Stomach (tissue), 19 donors: ENCODE results near the gene PNMA5. TPM values are rescaled to one million over a fixed set of nuclear protein-coding genes. Genes with fewer than 3 reads are reported as not detected.

Experiments used
- DNase-seq, 2 donors: peaks; one replicate each; pipeline versions ENCODE4 v3.0.0 to v3.0.0-alpha.2; 2013 to 2019
- H3K27ac ChIP-seq, 5 donors: fragments of 200-600 bp in 4 of 5; sonication (generic) in 4 of 5; one replicate each; pipeline ENCODE4 v1.5.1; 2013 to 2019; ENCODE audit warnings: mild to moderate bottlenecking in 1 of 5, moderate library complexity in 1 of 5
- H3K27me3 ChIP-seq, 3 donors: fragments of 200-600 bp; sonication (generic); one replicate each; pipeline ENCODE4 v1.5.1; 2017 to 2019; ENCODE audit warnings: mixed run types in 1 of 3
- H3K36me3 ChIP-seq, 4 donors: fragments of 200-600 bp; sonication (generic); 1 replicate in 3 of 4; 2 replicates in 1 of 4; pipeline ENCODE4 v1.5.1; 2016 to 2019
- H3K4me1 ChIP-seq, 4 donors: fragments of 200-600 bp; sonication (generic); one replicate each; pipeline ENCODE4 v1.5.1; 2016 to 2019
- H3K4me3 ChIP-seq, 4 donors: fragments of 200-600 bp; sonication (generic) in 3 of 4; one replicate each; pipeline ENCODE4 v1.5.1; 2016 to 2019; ENCODE audit warnings: mild to moderate bottlenecking in 1 of 4
- H3K9me3 ChIP-seq, 4 donors: fragments of 200-600 bp; sonication (generic); one replicate each; pipeline ENCODE4 v1.5.1; 2016 to 2019
- EP300 ChIP-seq: sonication (generic); formaldehyde crosslinking; IDR thresholded peaks from one replicate; pipeline ENCODE4 v1.6.1; 2017; ENCODE audit warnings: antibody characterized with exemption
- POLR2A ChIP-seq, 4 donors: fragments of 450-650 bp; IDR thresholded peaks; one replicate each; pipeline ENCODE4 v1.6.1; 2016; ENCODE audit warnings: antibody characterized with exemption in 4 of 4, control low read depth in 2 of 4, mild to moderate bottlenecking in 1 of 4, moderate library complexity in 1 of 4
- POLR2AphosphoS5 ChIP-seq, 3 donors: sonication (generic); formaldehyde crosslinking; IDR thresholded peaks; one replicate each; pipeline ENCODE4 v1.6.1; 2016; ENCODE audit warnings: antibody characterized with exemption in 3 of 3
- WGBS, 5 donors: extraction: QIAGEN DNeasy Blood & Tissue Kit in 3 of 5; methylation state at CpG; one replicate each; pipeline versions ENCODE4 v1.1.5 to v1.1.7; 2013 to 2018; 5-methylcytosine and 5-hydroxymethylcytosine counted together
- intact Hi-C: fragments of 100-400 bp; cut with DNase I; formaldehyde crosslinking; loops from one replicate; pipeline ENCODE4 v1.15.1; 2023; ENCODE audit warnings: low total_unique reads
- long read RNA-seq, 10 donors: transcript quantifications; one replicate each; lab custom pipeline, GENCODE V29; 2026
- polyA plus RNA-seq, 3 donors: library from polyadenylated mRNA; stranded (reverse); fragments of 200-250 nt; gene quantifications; one replicate each; pipeline ENCODE4 v1.2.3, GENCODE V29; 2013
- total RNA-seq, 5 donors: library from RNA; depleted of rRNA; stranded (reverse); fragments of >200 nt; gene quantifications; one replicate each; pipeline versions ENCODE4 v1.1.0 to v1.2.3, GENCODE V29; 2014 to 2016
- TF ChIP-seq, protein P1 (sequence below), 7 experiments: fragments of 450-650 bp in 4 of 7; fragments of 200-600 bp in 3 of 7; sonication (generic) in 3 of 7; IDR thresholded peaks; one replicate each; pipeline ENCODE4 v1.5.1; 2016 to 2019; ENCODE audit warnings: antibody characterized with exemption in 7 of 7, control low read depth in 2 of 7, mild to moderate bottlenecking in 1 of 7
- donor health status: healthy with polysubstance abuse.
- donor health status: Bipolar disorder and iron deficiency.
- donor health status: healthy.

PNMA5 gene
- total RNA-seq (not detected), polyA plus RNA-seq (under 1 TPM in 1 of 3 donors, not detected in 2; 0.05 TPM)
- long read RNA-seq, donor 1: 0 reads
- long read RNA-seq, donor 2, partial matches to known transcripts: 0 of 1 reads
- long read RNA-seq, donor 2, other reads (novel, unspliced or antisense): 0 of 1 reads
- long read RNA-seq, donor 3: 0 reads
- long read RNA-seq, donor 4: 0 reads
- long read RNA-seq, donor 5: 0 reads
- long read RNA-seq, donor 6: 0 reads
- long read RNA-seq, donor 7: 0 reads
- long read RNA-seq, donor 8, partial matches to known transcripts: 5 of 5 reads
- long read RNA-seq, donor 8, other reads (novel, unspliced or antisense): 0 of 5 reads
- long read RNA-seq, donor 9, partial matches to known transcripts: 7 of 7 reads
- long read RNA-seq, donor 9, other reads (novel, unspliced or antisense): 0 of 7 reads
- long read RNA-seq, donor 10: 0 reads

DNA sequence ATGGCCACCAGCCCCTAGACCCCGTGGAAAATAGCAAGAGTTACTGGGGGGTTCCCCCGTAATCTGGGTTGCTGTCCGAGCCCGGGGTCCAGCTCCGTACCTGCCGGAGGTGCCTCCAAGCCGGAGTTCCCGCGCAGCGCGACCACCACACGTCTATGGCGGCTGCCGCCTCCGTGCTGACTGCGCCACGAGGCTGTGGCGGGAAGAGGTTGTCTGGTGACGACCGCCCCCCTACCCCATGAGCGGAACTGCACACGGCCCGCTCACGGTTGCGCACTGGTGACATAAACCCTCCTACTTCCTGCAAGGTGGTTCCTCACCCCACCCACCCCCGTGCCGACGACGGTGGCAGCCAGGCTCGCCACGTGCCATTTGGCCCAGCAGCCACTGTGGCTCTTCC, at the start of gene PNMA5:
PNMA5 (minus strand) TSS at position 184 of the 400 bp plus-strand sequence. CDS start 2,518 bp downstream, outside the sequence.
- WGBS, 5 donors: 82 to 96% (median 94%) methylated on average over 6 to 31 of the region's 31 CpGs
- H3K36me3 ChIP-seq: no peaks in the 10 kb centered on the region
- H3K27me3 ChIP-seq: peaks cover 0 to 10% (median 0%) of the 10 kb centered on the region in 3 donors
- no peak within 1 kb of the TSS for H3K4me3 ChIP-seq
- TF ChIP-seq, protein P1, sequence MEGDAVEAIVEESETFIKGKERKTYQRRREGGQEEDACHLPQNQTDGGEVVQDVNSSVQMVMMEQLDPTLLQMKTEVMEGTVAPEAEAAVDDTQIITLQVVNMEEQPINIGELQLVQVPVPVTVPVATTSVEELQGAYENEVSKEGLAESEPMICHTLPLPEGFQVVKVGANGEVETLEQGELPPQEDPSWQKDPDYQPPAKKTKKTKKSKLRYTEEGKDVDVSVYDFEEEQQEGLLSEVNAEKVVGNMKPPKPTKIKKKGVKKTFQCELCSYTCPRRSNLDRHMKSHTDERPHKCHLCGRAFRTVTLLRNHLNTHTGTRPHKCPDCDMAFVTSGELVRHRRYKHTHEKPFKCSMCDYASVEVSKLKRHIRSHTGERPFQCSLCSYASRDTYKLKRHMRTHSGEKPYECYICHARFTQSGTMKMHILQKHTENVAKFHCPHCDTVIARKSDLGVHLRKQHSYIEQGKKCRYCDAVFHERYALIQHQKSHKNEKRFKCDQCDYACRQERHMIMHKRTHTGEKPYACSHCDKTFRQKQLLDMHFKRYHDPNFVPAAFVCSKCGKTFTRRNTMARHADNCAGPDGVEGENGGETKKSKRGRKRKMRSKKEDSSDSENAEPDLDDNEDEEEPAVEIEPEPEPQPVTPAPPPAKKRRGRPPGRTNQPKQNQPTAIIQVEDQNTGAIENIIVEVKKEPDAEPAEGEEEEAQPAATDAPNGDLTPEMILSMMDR (IDR thresholded peaks at IDR 0.05): no peak
- TF ChIP-seq EP300: no peak
- no peak for TF ChIP-seq POLR2A (IDR thresholded peaks at IDR 0.05)
- TF ChIP-seq POLR2AphosphoS5 (IDR thresholded peaks at IDR 0.05): no peak
- H3K27ac ChIP-seq: no peak within 1 kb of the TSS
- H3K9me3 ChIP-seq: no peaks in the 10 kb centered on the region
- DNase-seq: no peak
- H3K4me1 ChIP-seq: no peaks in the 10 kb centered on the region
- intact Hi-C loops: no loop called here

DNA sequence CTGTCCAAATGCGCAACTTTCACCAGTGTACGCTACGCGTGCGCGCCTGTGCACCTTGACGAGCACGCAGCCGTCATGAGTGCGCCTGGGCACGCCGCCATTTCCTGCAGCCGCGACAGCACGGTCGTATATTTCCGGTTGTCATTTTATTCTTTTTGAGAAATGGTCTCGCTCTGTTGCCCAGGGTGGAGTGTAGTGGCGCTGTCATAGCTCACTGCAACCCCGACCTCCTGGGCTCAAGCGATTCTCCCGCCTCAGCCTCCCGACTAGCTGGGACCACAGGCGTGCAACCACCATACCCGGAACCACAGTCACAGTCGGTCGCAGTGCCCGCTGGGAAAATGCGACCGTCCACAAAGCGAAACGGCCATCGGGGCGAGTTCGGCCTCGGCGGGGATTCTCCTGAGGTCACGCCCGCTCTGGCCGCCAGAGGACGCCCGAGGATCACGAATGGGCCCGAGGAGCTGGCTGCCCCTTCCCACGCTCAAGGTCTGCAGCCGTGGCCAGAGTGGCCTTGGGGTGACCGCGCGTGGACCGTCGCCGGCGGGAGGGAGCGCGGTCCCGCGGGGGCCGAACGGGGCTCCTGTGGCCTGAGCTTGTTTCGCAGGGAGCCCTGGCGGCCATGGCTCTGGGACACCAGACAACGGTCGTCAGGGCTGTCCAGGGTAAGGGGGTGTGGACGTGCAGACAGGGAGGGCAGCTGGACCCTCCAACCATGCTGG, 38.6 kb upstream of the PNMA5 start:
- intact Hi-C loops: no loop called here
- Histone ChIP-seq H3K36me3 (no peaks in the 10 kb centered on the region), H3K4me1 (peaks cover 0 to 6% (median 2%) of the 10 kb centered on the region in 4 donors), H3K4me3 (peak overlapping the region; percentile 31 to 41 (median 38)), H3K9me3 (peaks cover 0 to 11% (median 2%) of the 10 kb centered on the region in 4 donors), H3K27ac (peak overlapping the region in 2 of 5 donors; percentile 14 to 46), H3K27me3 (peaks cover 0 to 9% (median under 1%) of the 10 kb centered on the region in 3 donors)
- 21 to 72% (median 39%) methylated on average over 17 to 64 of the region's 64 CpGs for WGBS, 5 donors
- DNase-seq: peak; percentile 75 to 82
- no peak for TF ChIP-seq EP300
- TF ChIP-seq POLR2AphosphoS5 (IDR thresholded peaks at IDR 0.05): peak in 1 of 3 donors; percentile 55
- TF ChIP-seq, protein P1 (IDR thresholded peaks at IDR 0.05): peak in 5 of 7 experiments; percentile 51 to 83 (median 80)
- no peak for TF ChIP-seq POLR2A (IDR thresholded peaks at IDR 0.05)

DNA sequence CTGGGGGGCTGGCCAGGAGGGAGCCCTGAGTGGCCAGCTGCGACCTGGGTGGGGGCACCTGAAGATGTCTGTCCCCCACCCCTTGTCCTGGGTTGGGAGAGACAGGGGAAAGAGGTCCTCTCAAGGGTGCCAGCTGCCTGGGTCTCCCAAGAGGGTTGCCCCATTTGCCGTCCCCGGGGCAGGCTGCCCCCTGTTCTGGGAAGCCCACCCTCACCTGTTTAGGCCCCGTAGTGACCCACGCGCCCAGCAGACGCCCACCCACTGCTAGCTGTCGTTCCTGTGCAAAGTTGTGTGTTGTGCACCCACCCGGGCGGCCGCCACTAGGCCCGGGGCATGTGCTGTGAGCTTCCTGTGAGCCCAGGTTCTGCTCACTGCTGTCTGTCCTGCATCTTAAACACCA, 36.9 kb upstream of the PNMA5 start:
- intact Hi-C loops: no loop called here
- no peak overlapping the region for H3K27ac ChIP-seq
- H3K4me3 ChIP-seq: no peak overlapping the region
- peaks cover 0 to 9% (median 0%) of the 10 kb centered on the region in 3 donors for H3K27me3 ChIP-seq
- H3K36me3 ChIP-seq: no peaks in the 10 kb centered on the region
- no peak for DNase-seq
- TF ChIP-seq POLR2AphosphoS5 (IDR thresholded peaks at IDR 0.05) (no peak), EP300 (no peak), POLR2A (IDR thresholded peaks at IDR 0.05) (no peak)
- TF ChIP-seq, protein P1 (IDR thresholded peaks at IDR 0.05): no peak
- H3K4me1 ChIP-seq: peaks cover 0 to 6% (median 2%) of the 10 kb centered on the region in 4 donors
- peaks cover 0 to 11% (median 2%) of the 10 kb centered on the region in 4 donors for H3K9me3 ChIP-seq
- 79 to 95% (median 86%) methylated on average over 10 to 12 of the region's 12 CpGs; no CpG with 5 or more reads in 1 of the 5 donors for WGBS, 5 donors

DNA sequence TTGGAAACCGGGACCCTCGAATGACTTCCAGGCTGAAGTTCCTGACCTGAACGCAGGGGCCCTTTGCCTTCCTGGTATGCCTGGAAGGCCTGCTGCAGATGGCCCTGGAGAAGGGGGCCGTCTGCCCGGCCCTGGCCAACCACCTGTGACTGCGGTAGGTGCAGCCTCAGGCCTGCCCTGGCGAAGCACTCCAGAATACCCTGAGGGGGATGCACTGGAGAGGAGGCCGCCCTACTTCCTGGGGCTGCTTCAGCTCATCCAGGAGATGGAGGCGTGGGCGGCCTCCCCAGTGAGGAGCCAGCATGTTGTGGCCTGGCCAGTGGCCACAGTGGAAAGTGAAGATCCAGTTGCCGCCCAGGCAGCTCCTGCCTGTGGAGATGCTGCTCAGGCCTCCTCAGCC, 36.0 kb upstream of the PNMA5 start:
- TF ChIP-seq EP300: no peak
- TF ChIP-seq, protein P1 (IDR thresholded peaks at IDR 0.05): no peak
- Histone ChIP-seq H3K9me3 (peaks cover 0 to 11% (median 2%) of the 10 kb centered on the region in 4 donors), H3K27ac (no peak overlapping the region), H3K4me3 (no peak overlapping the region), H3K4me1 (peaks cover 0 to 6% (median 2%) of the 10 kb centered on the region in 4 donors), H3K36me3 (no peaks in the 10 kb centered on the region), H3K27me3 (peaks cover 0 to 9% (median 0%) of the 10 kb centered on the region in 3 donors)
- intact Hi-C loops: no loop called here
- no peak for DNase-seq
- WGBS, 5 donors: 75 to 95% (median 92%) methylated on average over 2 to 11 of the region's 11 CpGs
